HS-5 (cell line): ENCODE data around the gene UQCC5.

Source experiments
- DNase-seq: peaks from one replicate; pipeline ENCODE4 v3.0.0-alpha.2; 2012; ENCODE audit warnings: low read depth

Gene UQCC5

GRCh38 chr3:52504977-52505376 lies 31.4 kb upstream of the UQCC5 start:
- DNase-seq = no peak

GRCh38 chr3:52506266-52506966 lies 30.0 kb upstream of the UQCC5 start:
- no peak for DNase-seq

GRCh38 chr3:52507359-52507758 lies 29.0 kb upstream of the UQCC5 start:
- peak; percentile 19 for DNase-seq

- DNase-seq = no peak
Observed at GRCh38 chr3:52509753-52510328, 26.6 kb upstream of the UQCC5 start.

- DNase-seq = no peak
Observed at GRCh38 chr3:52511509-52511908, 24.9 kb upstream of the UQCC5 start.

GRCh38 chr3:52512105-52512504 lies 24.3 kb upstream of the UQCC5 start:
- DNase-seq = no peak

- DNase-seq = no peak
Observed at GRCh38 chr3:52512727-52513126, 23.7 kb upstream of the UQCC5 start.

GRCh38 chr3:52513281-52513680 lies 23.1 kb upstream of the UQCC5 start:
- DNase-seq = no peak

- no peak for DNase-seq
Observed at GRCh38 chr3:52514576-52514975, 21.8 kb upstream of the UQCC5 start.

- no peak for DNase-seq
Observed at GRCh38 chr3:52515192-52515591, 21.2 kb upstream of the UQCC5 start.

GRCh38 chr3:52516509-52517195 lies 19.8 kb upstream of the UQCC5 start:
- no peak for DNase-seq

- no peak for DNase-seq
Observed at GRCh38 chr3:52517796-52518722, 18.3 kb upstream of the UQCC5 start.

- no peak for DNase-seq
Observed at GRCh38 chr3:52518723-52519444, 17.5 kb upstream of the UQCC5 start.

- DNase-seq = no peak
Observed at GRCh38 chr3:52519445-52520140, 16.8 kb upstream of the UQCC5 start.

- DNase-seq = no peak
Observed at GRCh38 chr3:52520141-52520667, 16.2 kb upstream of the UQCC5 start.

GRCh38 chr3:52520716-52521487 lies 15.5 kb upstream of the UQCC5 start:
- DNase-seq = no peak

GRCh38 chr3:52521488-52521824 lies 14.9 kb upstream of the UQCC5 start:
- no peak for DNase-seq

- no peak for DNase-seq
Observed at GRCh38 chr3:52521881-52522650, 14.3 kb upstream of the UQCC5 start.

GRCh38 chr3:52522651-52523251 lies 13.7 kb upstream of the UQCC5 start:
- DNase-seq = no peak
